Measurements from ENCODE around the gene DNAJC16.

Gene DNAJC16

DNA sequence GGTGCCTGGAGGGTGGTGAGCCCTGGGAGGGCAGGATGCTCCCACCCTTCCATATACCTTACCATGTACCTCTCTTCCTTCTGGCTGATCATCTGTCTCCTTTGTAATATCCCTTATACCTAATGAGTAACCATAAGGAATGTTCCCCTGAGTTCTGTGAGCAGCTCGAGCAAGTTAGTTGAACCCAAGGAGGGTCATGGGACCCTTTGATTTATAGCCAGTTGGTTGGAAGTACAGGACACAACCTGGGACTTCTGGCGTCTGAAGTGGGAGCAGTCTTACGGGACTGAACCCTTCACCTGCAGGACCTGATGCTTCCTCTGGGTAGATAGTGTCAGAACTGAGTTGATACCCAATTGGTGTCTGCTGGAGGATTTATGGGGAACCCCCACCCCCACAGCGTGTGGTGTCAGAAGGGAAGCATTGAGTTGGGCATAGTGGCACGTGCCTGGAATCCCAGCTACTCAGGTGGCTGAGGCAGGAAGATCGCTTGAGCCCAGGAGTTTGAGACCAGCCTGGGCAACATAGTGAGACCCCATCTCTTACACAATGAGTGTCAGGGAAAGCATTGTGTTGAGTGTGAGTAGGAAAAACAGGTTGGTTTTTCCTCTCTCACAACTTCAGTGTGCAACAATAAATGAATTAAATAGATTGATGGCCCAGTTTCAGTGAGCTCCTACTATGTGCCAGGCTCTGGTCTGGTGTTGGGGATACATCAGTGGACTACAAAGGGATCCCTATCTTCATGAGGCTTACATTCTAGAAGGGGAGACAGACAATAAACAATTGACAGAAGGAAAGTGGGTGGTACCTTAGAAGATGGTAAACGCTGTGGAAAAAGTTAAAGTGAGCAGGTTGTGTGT is 16.0 kb downstream of the DNAJC16 start:
- no peak for DNase-seq

GRCh38 chr1:15543251-15543588 is 16.6 kb downstream of the DNAJC16 start:
- no peak for DNase-seq

- DNase-seq: no peak
Observed at GRCh38 chr1:15543589-15544568, 17.2 kb downstream of the DNAJC16 start.

- DNase-seq: no peak
Observed at GRCh38 chr1:15546641-15547040, 20.0 kb downstream of the DNAJC16 start.

GRCh38 chr1:15550573-15550972 is 23.9 kb downstream of the DNAJC16 start:
- DNase-seq: no peak

DNA sequence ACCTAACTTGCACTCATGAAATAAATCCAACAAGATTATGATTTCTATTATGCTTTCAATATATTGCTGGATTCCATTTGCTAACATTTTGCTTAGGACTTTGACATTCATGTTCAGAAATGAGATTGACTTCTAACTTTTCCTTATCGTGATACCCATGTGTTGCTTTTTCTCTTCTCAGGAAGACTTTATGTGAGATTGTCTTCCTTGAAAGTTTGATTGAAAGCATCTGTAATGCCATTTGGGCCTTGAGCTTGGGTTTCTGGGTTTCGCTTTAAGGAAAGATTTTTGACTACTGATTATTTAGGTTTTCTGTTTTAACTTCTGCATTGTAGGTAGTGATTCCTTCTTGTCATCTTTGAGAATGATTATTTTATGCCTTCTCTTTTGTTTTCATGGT is 30.4 kb downstream of the DNAJC16 start:
- no peak for DNase-seq

DNA sequence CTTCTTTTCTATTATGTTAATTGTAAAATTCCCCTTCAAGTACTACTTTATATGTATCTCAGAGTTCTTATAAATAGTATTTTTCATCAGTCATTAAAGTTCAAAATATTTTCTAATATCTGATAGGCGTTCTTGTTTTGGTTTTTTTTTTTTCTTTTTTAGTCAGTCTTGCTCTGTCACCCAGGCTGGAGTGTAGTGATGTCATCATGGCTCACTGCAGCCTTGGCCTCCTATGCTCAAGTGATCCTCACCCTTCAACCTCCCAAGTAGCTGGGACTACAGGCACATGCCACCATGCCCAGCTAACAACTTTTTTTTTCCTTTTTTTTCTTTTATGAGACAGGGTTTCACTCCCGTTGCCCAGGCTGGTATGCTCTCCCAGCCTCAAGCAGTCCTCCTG is 30.9 kb downstream of the DNAJC16 start:
- DNase-seq: no peak

GRCh38 chr1:15558516-15558915 is 31.9 kb downstream of the DNAJC16 start:
- DNase-seq: no peak

GRCh38 chr1:15559189-15559810 is 32.7 kb downstream of the DNAJC16 start:
- DNase-seq: no peak

- no peak for DNase-seq
Observed at GRCh38 chr1:15568387-15569073, 41.9 kb downstream of the DNAJC16 start.

DNA sequence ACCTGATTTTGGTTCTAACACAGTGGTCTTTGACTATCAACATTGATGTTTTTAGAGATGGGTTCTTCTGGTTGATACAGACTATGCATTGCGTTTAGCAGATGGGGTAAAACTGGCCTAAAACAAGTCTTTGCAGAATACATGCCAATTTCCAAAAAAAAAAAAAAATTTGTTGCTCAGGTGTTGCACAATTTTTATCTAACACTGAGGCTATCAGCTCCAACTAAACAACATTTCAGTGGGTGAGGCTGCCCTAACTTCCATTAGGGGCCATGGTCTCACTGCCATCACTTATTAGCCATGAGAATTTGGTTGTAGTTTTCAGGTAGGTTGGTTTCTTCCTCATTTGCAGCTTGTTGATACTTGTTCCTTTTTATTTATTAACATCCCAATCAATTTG is 44.2 kb downstream of the DNAJC16 start:
- DNase-seq: no peak

GRCh38 chr1:15571266-15571665 is 44.6 kb downstream of the DNAJC16 start:
- no peak for DNase-seq

DNA sequence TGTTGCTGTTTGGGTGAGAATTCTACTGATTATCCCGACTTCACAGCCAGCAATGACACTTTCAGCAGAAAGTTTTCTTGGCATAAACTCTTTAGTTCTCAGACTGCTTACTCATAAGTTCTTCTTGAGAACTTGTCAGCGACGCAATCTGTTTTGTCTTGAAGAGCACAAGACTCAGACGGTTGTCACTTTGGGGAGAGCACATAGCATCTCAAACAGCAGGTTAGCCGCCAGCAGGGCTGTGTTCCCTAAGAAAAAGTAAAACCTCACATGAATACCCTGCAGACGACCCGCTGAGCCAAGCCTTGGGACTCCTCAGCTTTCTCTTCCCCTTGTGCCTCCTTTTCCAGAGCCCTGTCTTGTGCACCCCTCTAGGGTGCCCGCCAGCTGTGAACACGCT is 46.8 kb downstream of the DNAJC16 start:
- DNase-seq: no peak

DNA sequence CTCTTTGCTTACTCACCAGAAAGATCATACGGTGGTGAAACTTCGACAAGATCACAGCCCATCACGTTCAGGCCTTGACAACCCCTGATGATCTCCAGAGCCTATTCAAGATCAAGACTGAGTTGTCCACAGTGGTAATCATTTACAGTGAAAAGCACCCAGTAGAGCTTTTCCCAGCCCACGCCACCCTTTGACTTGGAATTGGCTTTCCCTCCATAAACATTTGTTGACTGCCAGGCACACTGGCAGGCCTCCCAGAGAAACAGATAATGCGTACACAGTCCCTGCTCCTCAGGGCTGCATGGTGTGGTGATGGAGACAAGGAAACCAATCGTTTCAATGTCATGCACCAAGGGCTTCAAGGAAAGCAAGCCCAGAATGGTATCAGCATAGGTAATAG is 48.1 kb downstream of the DNAJC16 start:
- DNase-seq: no peak

DNA sequence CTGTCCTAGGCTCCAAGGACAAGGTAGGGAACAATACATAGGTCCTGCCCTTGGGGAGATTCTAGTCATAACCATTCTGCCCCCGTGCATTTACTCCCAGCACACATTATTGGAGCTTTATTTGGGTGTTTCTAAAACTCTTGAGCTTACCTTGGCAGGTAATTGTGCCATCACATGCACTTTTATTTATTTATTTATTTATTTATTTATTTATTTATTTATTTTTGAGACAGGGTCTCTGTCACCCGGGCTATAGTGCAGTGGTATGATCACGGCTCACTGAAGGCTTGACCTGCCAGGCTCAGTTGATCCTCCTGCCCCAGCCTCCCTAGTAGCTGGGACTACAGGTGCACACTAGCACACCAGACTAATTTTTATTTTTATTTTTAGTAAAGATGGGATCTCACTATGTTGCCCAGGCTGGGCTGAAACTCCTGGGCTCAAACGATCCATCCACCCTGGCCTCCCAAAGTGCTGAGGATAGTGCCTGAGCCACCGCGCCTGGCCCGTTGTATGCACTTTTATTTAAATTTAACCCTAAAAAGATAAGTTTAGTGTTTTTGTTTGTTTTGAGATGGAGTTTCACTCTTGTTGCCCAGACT is 49.0 kb downstream of the DNAJC16 start:
- DNase-seq: no peak

DNA sequence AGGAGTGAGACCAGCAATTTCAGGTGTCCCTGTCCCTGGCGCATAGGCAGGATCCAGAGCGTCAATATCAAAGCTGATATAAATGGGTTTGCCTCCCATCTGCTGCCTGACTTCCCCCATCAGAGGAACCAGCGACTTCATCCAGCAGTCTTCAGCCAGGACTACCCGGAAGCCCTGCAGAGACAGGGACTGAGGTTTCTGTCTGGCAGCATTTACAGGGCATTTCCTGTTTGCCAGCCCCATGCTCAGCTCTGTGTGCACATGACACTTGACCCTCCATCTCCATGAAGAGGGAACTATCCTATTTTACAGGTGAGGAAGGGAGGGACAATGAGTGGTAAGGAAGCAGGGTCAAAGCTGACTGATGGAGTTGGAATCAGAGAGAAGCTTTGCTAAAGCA is 51.0 kb downstream of the DNAJC16 start:
- DNase-seq: peak; percentile 74

- DNase-seq: no peak
Observed at GRCh38 chr1:15578921-15579682, 52.5 kb downstream of the DNAJC16 start.

DNA sequence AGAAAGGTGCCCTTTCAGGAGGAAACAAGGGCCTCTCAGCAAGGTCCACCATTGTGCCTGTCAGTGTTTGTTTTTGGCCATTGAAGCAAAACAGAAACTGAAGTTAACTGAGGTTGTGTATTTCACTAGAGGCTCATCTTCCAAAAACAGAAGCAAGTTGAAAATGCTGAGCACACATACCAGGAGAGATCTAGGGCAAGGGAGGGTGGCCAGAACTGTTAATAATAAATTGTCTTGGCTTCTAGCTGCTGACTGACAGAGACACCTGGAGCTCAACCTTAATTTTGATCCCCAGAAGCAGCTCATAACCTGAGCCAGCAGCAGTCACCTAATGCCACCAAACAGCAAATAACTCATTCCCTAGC is 53.0 kb downstream of the DNAJC16 start:
- no peak for DNase-seq

DNA sequence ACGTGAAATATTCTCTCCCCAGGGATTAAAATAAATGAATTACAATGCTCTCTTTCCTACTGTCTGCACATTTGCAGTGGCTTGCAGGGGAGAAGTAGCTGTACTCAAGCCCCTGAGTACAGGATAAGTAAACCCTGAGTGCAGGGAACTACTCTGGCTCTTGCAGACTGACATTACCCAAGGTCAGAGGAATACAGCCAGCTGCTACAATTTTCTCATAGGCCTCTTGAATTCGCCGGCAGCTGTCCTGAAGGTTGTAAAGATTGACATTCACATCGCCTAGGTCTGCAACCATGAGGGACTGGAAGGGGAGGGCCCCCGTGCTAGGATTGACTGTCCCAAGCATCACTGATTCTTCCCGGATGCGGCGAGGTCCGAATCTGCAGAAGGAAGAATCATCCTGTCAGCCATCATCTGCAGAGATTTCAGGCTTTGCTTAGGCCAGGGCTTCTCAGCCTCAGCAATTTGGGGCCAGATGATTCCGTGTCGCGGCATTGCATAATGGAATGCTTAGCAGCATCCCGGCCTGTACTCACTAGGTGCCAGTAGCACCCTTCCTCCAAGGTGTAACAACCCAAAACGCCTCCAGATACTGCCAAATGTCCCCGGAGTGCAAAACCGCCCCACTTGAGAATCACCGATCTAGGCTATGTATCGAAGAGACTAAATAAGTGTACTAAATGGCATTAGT is 56.5 kb downstream of the DNAJC16 start:
- DNase-seq: no peak

DNA sequence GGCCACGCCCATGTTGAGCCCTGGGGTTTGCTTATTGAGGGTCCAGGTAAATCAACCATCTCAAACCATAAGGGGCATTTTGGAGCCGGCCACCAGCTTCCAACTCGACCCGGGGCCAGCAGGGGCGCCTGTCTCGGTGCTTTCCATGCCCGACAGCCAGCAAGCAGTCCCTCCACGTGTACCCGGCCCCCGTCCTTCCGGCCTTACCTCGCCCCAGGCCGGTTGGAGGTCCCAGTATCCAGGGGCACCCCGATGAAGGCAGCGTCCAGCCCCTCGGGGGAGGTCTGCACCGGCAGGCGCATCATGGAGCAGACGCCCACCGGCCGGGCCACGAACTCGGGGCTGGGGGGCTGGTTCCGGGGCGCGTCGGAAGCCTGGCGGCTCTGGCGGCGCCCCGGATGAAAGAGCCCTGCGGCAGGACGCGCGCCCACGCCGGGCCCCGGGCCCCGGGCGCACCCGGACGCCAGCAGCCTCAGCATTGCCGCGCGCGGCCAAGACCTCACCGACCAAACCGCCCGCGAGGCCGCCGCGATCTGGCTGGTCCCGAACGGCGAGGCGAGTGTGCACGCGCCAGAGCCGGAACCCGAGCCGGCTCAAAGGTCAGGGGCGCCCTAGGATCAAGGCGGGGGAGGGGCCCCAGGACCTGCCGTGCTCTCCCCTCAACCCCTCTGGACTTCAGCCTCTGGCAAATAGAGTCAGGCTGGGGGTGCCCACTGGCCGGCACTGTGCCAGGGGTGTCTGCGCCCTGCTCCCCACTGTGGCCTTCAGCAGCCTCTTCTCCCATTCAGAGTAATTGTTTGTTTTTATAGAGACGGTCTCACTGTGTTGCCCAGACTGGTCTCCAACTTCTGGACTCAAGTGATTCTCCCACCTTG is 58.1 kb downstream of the DNAJC16 start, which contains the start of gene AGMAT:
AGMAT (minus strand) TSS at position 563 of the 875 bp plus-strand sequence; CDS start at position 479, 84 bp downstream.
- peak; percentile 83 for DNase-seq

Measured in DMS53 (cell line).